Activated CD8-positive, alpha-beta T cell treated with anti-CD3 and anti-CD28 coated beads for 36 hours (primary cell): ENCODE data around the gene LYZL4. TPM values are rescaled to one million over a fixed set of nuclear protein-coding genes. Genes with fewer than 3 reads are reported as not detected.

ENCODE experiments used
- ATAC-seq: fragments of 200-7000 bp; cut with Tn5 transposase; one replicate; pipeline ENCODE4 v1.10.0; 2021; ENCODE audit warnings: mild to moderate bottlenecking, moderate library complexity
- CTCF ChIA-PET: fragments of 350-600 bp; sonication (Branson Sonifier 250); formaldehyde crosslinking; loops from one replicate; lab custom pipeline; 2021; ENCODE audit warnings: antibody characterized with exemption; lab: Charles Lee
- POLR2A ChIA-PET: fragments of 350-600 bp; sonication (Branson Sonifier 250); formaldehyde crosslinking; loops from one replicate; lab custom pipeline; 2021; ENCODE audit warnings: antibody characterized with exemption; lab: Charles Lee
- DNase-seq: peaks from one replicate; pipeline ENCODE4 v3.0.0-alpha.2; 2020
- H3K27ac Mint-ChIP-seq: one replicate; pipeline ENCODE4 v1.8.0; 2021; ENCODE audit warnings: mild to moderate bottlenecking, mixed read lengths
- H3K27me3 Mint-ChIP-seq: one replicate; pipeline ENCODE4 v1.8.0; 2021; ENCODE audit warnings: mixed read lengths
- H3K36me3 Mint-ChIP-seq: one replicate; pipeline ENCODE4 v1.8.0; 2021; ENCODE audit warnings: low read depth, mixed read lengths
- H3K4me1 Mint-ChIP-seq: one replicate; pipeline ENCODE4 v1.8.0; 2021; ENCODE audit warnings: low read depth, mixed read lengths
- H3K4me3 Mint-ChIP-seq: one replicate; pipeline ENCODE4 v1.8.0; 2021; ENCODE audit warnings: mild to moderate bottlenecking, moderate library complexity, mixed read lengths
- H3K9me3 Mint-ChIP-seq: one replicate; pipeline ENCODE4 v1.8.0; 2021; ENCODE audit warnings: mixed read lengths
- intact Hi-C: fragments of 100-400 bp; cut with micrococcal nuclease; formaldehyde crosslinking; loops from one replicate; pipeline ENCODE4 v1.10.0; 2022
- total RNA-seq, 2 experiments: library from RNA; stranded (reverse); gene quantifications; one replicate each; pipeline ENCODE4 v1.2.3, GENCODE V29; 2021
- TF ChIP-seq, protein P1 (sequence below): fragments of 200-600 bp; IDR thresholded peaks from one replicate; pipeline ENCODE4 v1.8.0; 2022; ENCODE audit warnings: antibody characterized with exemption, mild to moderate bottlenecking

Gene LYZL4
- total RNA-seq, 2 experiments from 2014 or later, result not detected

DNA sequence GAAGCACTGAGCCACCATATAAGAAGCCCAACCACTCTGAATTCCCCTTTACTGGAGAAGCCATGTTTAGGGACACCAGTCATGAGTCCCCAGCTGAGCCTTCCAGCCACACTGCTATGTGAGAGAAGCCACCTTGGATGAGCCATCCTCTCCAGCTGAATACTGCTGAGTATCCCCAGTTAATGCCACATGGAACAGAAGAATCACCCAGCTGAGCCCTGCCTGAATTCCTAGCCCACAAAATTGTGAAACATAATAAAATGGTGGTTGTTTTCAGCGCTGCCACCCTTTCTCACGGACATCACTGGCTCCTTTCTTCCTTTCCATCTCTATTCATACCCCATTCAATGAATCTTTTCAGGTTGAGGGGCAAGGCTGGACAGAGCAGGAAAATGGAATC lies 22.1 kb upstream of the LYZL4 start:
- ATAC-seq, result no peak
- H3K27me3 Mint-ChIP-seq, result peaks cover 22% of the 10 kb centered on the region
- POLR2A ChIA-PET, result no interaction called here
- H3K4me3 Mint-ChIP-seq, result no peak overlapping the region
- H3K36me3 Mint-ChIP-seq, result peaks cover 4% of the 10 kb centered on the region
- CTCF ChIA-PET, result interaction anchor here (1.9 kb wide), 1 partner anchor 185 kb away, joined by 6 read pairs; no protein-coding TSS in a partner anchor
- H3K27ac Mint-ChIP-seq, result no peak overlapping the region
- H3K9me3 Mint-ChIP-seq, result peaks cover 7% of the 10 kb centered on the region
- intact Hi-C loops, result no loop called here
- no peak for DNase-seq
- no peaks in the 10 kb centered on the region for H3K4me1 Mint-ChIP-seq
- TF ChIP-seq, protein P1, sequence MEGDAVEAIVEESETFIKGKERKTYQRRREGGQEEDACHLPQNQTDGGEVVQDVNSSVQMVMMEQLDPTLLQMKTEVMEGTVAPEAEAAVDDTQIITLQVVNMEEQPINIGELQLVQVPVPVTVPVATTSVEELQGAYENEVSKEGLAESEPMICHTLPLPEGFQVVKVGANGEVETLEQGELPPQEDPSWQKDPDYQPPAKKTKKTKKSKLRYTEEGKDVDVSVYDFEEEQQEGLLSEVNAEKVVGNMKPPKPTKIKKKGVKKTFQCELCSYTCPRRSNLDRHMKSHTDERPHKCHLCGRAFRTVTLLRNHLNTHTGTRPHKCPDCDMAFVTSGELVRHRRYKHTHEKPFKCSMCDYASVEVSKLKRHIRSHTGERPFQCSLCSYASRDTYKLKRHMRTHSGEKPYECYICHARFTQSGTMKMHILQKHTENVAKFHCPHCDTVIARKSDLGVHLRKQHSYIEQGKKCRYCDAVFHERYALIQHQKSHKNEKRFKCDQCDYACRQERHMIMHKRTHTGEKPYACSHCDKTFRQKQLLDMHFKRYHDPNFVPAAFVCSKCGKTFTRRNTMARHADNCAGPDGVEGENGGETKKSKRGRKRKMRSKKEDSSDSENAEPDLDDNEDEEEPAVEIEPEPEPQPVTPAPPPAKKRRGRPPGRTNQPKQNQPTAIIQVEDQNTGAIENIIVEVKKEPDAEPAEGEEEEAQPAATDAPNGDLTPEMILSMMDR, result no peak

DNA sequence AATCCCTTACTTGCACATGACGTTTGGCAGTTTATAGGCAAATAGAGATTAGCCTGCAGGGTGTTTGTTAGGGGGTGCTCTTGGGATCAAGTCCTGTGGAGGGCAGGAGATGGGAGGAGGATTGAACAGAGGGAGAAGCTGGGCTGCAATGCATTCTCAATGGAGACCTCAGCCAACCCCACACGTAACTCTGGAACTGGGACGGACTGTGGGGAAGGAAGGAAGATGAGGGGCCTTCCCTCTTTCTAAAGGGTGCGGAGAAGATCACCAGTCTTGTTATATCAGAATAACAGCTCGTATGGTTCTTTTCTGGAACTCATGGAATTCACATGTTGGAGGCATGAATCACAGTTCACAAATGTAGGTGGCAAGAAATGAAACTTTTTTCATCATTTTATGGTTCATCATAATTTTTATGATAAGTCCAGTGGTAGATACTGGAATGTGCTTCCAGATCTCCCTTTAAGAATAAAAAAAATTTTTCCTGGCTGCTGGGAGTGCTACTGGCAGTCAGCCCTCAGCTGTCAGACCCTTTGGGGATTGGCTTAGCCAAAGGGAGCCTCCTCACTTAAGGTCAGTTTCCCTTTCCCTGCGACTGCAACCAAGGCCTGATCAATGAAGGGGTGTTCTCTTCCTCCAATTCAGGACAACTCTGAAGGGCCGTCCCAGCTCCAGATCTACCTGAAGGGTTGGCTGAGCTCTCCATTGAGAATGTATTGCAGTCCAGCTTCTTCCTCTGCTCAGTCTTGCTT lies 20.5 kb upstream of the LYZL4 start:
- Mint-ChIP-seq H3K36me3 (peaks cover 4% of the 10 kb centered on the region), H3K4me3 (no peak overlapping the region), H3K27ac (no peak overlapping the region), H3K27me3 (peaks cover 22% of the 10 kb centered on the region), H3K4me1 (no peaks in the 10 kb centered on the region), H3K9me3 (peaks cover 5% of the 10 kb centered on the region)
- ATAC-seq (no peak), DNase-seq (no peak)
- POLR2A ChIA-PET, result no interaction called here
- CTCF ChIA-PET, result interaction anchor here (0.9 to 1.4 kb wide), 4 partner anchors 10 to 184 kb away, joined by 3 to 6 read pairs (median 3); no protein-coding TSS in a partner anchor
- TF ChIP-seq, protein P1, result no peak
- intact Hi-C loops, result no loop called here

DNA sequence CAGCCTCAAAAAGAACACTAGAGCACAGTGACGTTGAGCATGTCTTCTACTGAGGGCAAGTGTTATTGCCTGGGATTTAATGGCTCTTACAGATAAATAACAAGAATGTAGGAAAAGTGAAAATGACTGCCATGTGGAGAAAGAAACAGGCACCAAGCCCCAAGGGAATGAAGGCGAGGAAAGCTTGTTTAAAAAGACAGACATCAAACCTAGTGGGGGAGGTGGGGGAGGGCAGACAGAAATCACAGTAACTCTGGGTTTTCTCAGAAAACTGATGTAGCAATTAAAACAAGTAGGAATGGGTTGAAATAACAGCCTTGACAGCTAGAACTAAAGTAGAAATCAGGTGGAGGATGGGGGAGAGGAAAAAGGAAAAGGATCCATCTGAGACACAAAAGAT lies 18.4 kb upstream of the LYZL4 start:
- no peak overlapping the region for H3K27ac Mint-ChIP-seq
- H3K36me3 Mint-ChIP-seq, result peaks cover 4% of the 10 kb centered on the region
- peaks cover 5% of the 10 kb centered on the region for H3K9me3 Mint-ChIP-seq
- H3K4me3 Mint-ChIP-seq, result no peak overlapping the region
- DNase-seq (no peak), ATAC-seq (no peak)
- no peaks in the 10 kb centered on the region for H3K4me1 Mint-ChIP-seq
- intact Hi-C loops, result loop anchor here (5.0 kb wide), 1 partner anchor 167 kb away; no protein-coding TSS in a partner anchor
- TF ChIP-seq, protein P1, result no peak
- peaks cover 20% of the 10 kb centered on the region for H3K27me3 Mint-ChIP-seq
- ChIA-PET CTCF (interaction anchor here (3.6 kb wide), 1 partner anchor 181 kb away, joined by 14 read pairs; no protein-coding TSS in a partner anchor), POLR2A (no interaction called here)

DNA sequence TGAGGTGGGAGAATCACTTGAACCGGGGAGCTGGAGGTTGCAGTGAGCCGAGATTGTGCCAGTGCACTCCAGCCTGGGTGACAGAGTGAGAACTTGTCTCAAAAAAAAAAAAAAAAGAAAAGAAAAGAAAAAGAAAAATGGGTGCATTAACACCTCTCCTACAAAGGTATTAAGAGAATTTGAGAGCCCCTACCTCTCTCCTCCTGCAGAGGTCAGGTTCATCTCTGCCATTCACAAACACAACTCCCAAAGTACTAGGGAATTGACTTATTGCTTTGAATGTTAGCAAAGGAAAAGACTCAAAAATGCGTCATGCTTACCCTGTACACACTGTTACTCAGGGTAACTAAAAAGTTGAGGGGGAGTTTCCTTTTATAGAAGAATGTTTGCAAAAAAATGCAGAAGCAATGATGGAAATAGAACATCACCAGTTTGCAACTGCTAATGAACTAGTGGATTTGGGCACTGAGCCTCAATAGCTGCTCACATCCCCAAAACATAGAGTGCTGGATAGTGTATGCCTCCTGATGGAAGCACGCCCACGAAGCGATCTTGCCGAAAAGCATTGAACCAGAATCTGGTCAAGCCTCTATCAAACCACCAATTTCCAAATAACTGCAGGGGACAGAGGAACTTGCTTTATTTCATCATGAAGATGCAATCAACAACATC lies 15.5 kb upstream of the LYZL4 start:
- CTCF ChIA-PET, result interaction anchor here (3.6 kb wide), 1 partner anchor 179 kb away, joined by 14 read pairs; no protein-coding TSS in a partner anchor

More for the DNA sequence above, 15.5 kb upstream of the LYZL4 start:
- H3K27me3 Mint-ChIP-seq, result peaks cover 17% of the 10 kb centered on the region
- H3K36me3 Mint-ChIP-seq, result no peaks in the 10 kb centered on the region
- H3K4me1 Mint-ChIP-seq, result no peaks in the 10 kb centered on the region
- DNase-seq, result no peak
- POLR2A ChIA-PET, result no interaction called here
- TF ChIP-seq, protein P1, result no peak
- no peak for ATAC-seq
- no peaks in the 10 kb centered on the region for H3K9me3 Mint-ChIP-seq
- no peak overlapping the region for H3K4me3 Mint-ChIP-seq
- intact Hi-C loops, result loop anchor here (5.0 kb wide), 1 partner anchor 164 kb away; no protein-coding TSS in a partner anchor
- H3K27ac Mint-ChIP-seq, result no peak overlapping the region
